ENCODE data around the gene POLR1G. TPM values are rescaled to one million over a fixed set of nuclear protein-coding genes. Genes with fewer than 3 reads are reported as not detected.
A peak's percentile ranks its signal among the peaks of the same experiment; 100 is the strongest.

Gene POLR1G
- total and polyA plus RNA-seq, 9 of the 15 experiments (the other 6 are each of a cell fraction or from before 2014, with no cell fraction given) = 3.0 to 50.1 (median 27.4) TPM

DNA sequence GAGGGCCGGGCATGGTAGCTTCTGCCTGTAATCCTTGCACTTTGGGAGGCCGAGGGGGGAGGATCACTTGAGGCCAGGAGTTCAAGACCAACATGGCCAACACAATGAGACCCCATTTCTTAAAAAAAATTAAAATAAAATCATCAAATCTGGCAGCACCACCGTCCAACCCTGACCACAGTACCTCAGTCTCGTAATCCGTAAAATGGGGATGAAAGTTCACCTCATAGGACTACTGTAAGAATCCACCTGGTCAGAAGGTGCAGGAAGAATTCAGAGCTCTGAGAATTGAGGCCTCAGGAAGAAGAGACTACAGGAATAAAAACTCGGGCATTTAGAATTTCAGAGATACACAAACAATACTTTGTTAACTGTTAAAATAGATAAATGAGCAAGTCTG lies 4.6 kb upstream of the POLR1G start:
- no peak overlapping the region for H2AFZ ChIP-seq (ENCODE audit: low read depth, low read length)
- TF ChIP-seq SMARCA4 (IDR thresholded peaks at IDR 0.05) (no peak), ZNF511 (CRISPR knock-in tag; IDR thresholded peaks at IDR 0.05) (no peak), ZNF644 (tag; IDR thresholded peaks at IDR 0.05; ENCODE audit: low read depth) (no peak), ATF4 (CRISPR knock-in tag; IDR thresholded peaks at IDR 0.05) (no peak), RBM25 (IDR thresholded peaks at IDR 0.05; ENCODE audit: low read depth, low read length, severe bottlenecking) (peak; percentile 60)
- peaks cover 24% of the 10 kb centered on the region for H3K79me2 ChIP-seq (ENCODE audit: control insufficient read depth, insufficient read depth, low read length)
- 75% methylated on average over 6 of the region's 6 CpGs for WGBS (ENCODE audit: insufficient coverage, low coverage, missing lambda C conversion rate)
- no peak overlapping the region for H3K4me3 ChIP-seq
- in situ Hi-C loops (cut with MboI) = no loop called here
- POLR2A ChIA-PET = interaction anchor here (0.6 to 3.6 kb wide), 4 partner anchors 23 to 680 kb away, joined by 3 to 13 read pairs (median 3); no protein-coding TSS in a partner anchor
- DNase-seq (ENCODE audit: extremely low read depth in 1 of 4, low spot score in 3 of 4) (no peak), ATAC-seq (no peak), FAIRE-seq (no peak)
- no peak overlapping the region for H3K4me2 ChIP-seq (ENCODE audit: insufficient read depth, low read length)
- H3K9me1 ChIP-seq (ENCODE audit: control insufficient read depth, insufficient read depth, low read length) = no peaks in the 10 kb centered on the region
- intact Hi-C loops (cut with micrococcal nuclease) = no loop called here
- H3K4me1 ChIP-seq (replicated peaks in 1 of 2; ENCODE audit: control insufficient read depth in 2 of 2, insufficient read depth in 2 of 2, low read length in 2 of 2) = peaks cover 22 to 61% of the 10 kb centered on the region in 2 experiments; a peak in 4 of 5 replicates
- no TSS peak for BruUV-seq (replicated peaks)
- H3K9me3 ChIP-seq (replicated peaks; ENCODE audit: control insufficient read depth, insufficient read depth, low read depth, low read length) = no peaks in the 10 kb centered on the region
- CTCF ChIA-PET (ENCODE audit: low intra/inter-chr PET ratio) = interaction anchor here (0.6 to 1.1 kb wide), 2 partner anchors 84 to 150 kb away, joined by 3 to 4 read pairs; no protein-coding TSS in a partner anchor
- no peak overlapping the region for H3K27ac ChIP-seq (ENCODE audit: extremely low read depth, low read depth, low read length)
- no peaks in the 10 kb centered on the region for H4K20me1 ChIP-seq (replicated peaks; ENCODE audit: control insufficient read depth, insufficient read depth, low read length)
- H3K36me3 ChIP-seq (ENCODE audit: control insufficient read depth, insufficient read depth, low read length) = no peaks in the 10 kb centered on the region
- no peaks in the 10 kb centered on the region for H3K27me3 ChIP-seq (ENCODE audit: control insufficient read depth in 2 of 2, insufficient read depth in 2 of 2, low read length in 2 of 2)
- H3K9ac ChIP-seq (ENCODE audit: insufficient read depth in 1 of 2, low read depth in 2 of 2, low read length in 2 of 2) = no peak overlapping the region

All from K562 (cell line).